ENCODE results near the gene MPC1L.
A peak's percentile ranks its signal among the peaks of the same experiment; 100 is the strongest.
"Not testable (repeated sequence)": the region's sequence is repeated elsewhere in the genome, so short reads cannot be mapped to it uniquely, and the experiment has no call there.

Gene MPC1L

DNA sequence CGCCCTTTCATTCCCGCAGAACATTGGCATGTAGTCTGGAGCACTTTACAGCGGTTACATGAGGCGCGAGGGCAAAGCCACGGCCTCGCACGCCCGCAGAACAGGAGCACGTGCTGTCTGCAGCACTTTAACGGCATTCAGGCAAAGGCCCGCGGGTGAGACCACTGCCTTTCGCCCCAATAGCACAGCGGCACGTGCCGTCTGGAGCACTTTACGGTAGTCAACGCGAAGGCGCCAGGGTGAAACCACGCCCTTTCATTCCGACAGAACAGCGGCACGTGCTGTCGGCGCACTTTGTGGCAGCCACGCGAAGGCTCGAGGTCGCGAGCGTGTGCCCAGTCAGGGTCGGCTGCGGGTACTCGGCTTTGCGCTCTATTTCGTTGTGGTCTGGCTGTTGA, at the start of gene MPC1L:
Gene MPC1L (plus strand): TSS at position 290 of the 398 bp plus-strand sequence. CDS start 138 bp downstream, outside the sequence.
- DNase-seq (ENCODE audit: low read depth, low spot score), result no peak

GRCh38 chrX:40573763-40574162, 49.5 kb upstream of the MPC1L start:
- DNase-seq (ENCODE audit: low read depth, low spot score), result no peak

DNA sequence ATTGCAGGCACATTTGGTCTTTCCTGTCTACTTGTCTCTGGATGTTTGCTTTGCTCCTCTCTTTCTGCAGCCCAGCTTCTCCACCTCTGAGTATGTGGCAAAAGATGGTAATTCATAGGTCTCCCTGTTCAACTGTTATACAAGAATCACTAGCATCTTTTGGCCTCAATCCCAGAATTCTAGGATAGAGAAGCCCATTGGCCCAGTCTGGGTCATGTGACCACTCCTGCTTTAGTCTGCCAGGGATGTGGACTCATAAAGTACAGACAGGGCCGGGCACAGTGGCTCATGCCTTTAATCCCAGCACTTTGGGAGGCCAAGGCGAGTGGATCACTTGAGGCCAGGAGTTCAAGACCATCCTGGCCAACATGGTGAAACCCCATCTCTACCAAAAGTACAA, 47.8 kb upstream of the MPC1L start:
- not testable (repeated sequence) for DNase-seq (ENCODE audit: low read depth, low spot score)

GRCh38 chrX:40576291-40576690, 46.9 kb upstream of the MPC1L start:
- no peak for DNase-seq (ENCODE audit: low read depth, low spot score)

DNA sequence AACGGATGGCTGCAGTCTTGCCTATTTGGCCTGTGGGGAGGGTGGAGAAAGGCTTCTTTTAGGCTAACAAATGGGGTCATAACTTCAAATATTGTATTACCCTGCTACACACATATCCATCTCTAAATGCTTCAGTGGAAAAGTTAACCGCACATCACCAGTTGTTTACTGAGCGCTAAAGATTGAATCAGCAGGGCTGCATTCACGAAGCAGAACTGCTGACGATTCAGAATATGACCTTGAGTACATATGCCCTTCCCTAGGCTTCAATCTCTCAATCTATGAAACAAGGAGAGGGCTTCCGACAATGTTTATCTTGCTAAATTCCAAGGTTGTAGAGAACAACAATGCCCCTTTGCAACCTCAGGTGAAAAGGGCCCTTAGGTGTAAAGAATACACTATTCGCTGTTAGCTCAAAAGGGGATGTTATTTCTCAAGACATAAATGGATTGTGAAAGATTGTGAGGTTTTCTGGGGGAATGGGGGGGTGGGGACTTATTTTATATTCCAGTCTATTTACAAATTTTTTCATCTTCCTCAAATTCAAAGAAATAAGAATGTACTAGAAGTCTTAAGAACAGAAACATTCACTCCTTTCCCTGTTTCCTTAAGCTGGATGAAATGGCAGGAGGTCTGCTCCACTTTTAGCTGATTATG, 45.1 kb upstream of the MPC1L start:
- DNase-seq (ENCODE audit: low read depth, low spot score), result no peak

GRCh38 chrX:40579141-40579540, 44.1 kb upstream of the MPC1L start:
- DNase-seq (ENCODE audit: low read depth, low spot score), result no peak

GRCh38 chrX:40579900-40580536, 43.2 kb upstream of the MPC1L start:
- DNase-seq (ENCODE audit: low read depth, low spot score), result no peak

- peak; percentile 67 for DNase-seq (ENCODE audit: low read depth, low spot score)
These were observed 42.5 kb upstream of the MPC1L start, which contains the start of gene ATP6AP2 for GRCh38 chrX:40580537-40581335. TSS of gene ATP6AP2 (plus strand) at chrX:40580970. CDS start at chrX:40581066, 96 bp downstream.

- no peak for DNase-seq (ENCODE audit: low read depth, low spot score)
These were observed 41.8 kb upstream of the MPC1L start for GRCh38 chrX:40581336-40581920.

DNA sequence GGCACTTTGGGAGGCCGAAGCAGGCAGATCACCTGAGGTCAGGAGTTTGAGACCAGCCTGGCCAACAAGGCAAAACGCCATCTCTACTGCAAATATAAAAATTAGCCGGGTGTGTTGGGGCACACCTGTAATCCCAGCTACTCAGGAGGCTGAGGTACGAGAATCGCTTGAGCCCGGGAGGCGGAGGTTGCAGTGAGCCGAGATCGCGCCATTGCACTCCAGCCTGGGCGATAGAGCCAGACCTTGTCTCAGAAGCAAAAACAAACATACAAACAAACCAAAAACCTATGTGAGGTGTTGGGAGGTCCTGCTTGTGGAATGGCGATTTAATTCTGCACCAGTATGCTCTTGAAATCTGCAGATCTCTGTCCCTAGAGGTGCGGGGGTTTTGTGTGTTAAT, 41.0 kb upstream of the MPC1L start:
- not testable (repeated sequence) for DNase-seq (ENCODE audit: low read depth, low spot score)

GRCh38 chrX:40582811-40583210, 40.4 kb upstream of the MPC1L start:
- no peak for DNase-seq (ENCODE audit: low read depth, low spot score)

DNA sequence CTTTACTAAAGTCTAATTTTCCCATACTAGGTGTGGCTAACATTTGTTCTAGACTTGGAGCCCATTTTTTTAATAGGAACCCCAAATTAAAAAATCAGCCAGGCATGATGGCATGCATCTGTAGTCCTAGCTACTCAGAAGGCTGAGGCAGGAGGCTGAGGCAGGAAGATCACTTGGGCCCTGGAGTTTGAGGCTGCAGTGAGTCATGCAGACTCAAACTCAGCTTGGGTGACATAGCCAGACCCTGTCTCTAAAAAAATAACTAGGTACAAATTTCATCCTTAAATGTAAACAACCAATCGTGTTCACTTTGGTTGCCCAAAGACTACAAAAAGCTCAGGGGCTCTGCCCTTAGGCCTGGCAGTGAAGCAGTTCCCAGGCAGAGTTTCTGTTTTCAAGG, 35.6 kb upstream of the MPC1L start:
- not testable (repeated sequence) for DNase-seq (ENCODE audit: low read depth, low spot score)

GRCh38 chrX:40589616-40590321, 33.5 kb upstream of the MPC1L start:
- DNase-seq (ENCODE audit: low read depth, low spot score), result not testable (repeated sequence)

DNA sequence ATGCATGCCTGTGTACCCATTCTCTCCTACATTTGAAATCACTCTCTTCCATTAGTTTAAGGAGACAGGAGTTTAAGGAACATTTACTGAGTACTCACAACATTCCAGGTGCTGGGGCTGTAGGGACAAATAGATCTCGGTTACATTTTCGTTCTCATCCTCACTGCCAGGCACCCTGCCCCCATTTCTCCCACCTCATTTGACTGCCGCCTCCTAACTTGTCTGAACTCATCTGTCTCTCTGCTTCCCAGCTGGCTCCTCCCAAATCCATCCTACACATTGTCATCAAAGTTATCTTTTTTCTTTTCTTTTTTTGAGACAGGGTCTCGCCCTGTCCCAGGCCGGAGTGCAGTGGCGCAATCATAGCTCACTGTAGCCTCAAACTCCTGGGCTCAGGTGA, 19.8 kb upstream of the MPC1L start:
- DNase-seq (ENCODE audit: low read depth, low spot score), result no peak

DNA sequence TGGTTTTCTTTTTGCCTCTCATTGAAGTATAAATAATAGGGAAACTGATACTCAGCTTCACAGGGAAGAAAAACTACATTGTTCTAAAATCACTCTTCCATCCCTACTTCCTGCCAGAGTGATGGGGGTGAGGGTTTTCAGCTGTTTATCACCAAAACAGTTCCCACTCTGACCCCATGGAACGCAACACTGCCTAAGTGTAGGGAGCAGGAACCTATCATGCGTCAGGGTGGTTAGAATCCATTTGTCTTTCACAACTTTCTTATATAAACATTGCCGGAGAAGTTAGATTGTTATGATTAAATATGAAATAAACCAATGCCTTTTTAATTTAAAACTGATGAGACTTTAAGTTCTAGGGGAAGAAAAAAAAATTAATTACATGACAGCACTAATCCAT, 15.8 kb upstream of the MPC1L start:
- DNase-seq (ENCODE audit: low read depth, low spot score), result no peak

GRCh38 chrX:40612511-40612910, 10.7 kb upstream of the MPC1L start:
- DNase-seq (ENCODE audit: low read depth, low spot score), result no peak

DNA sequence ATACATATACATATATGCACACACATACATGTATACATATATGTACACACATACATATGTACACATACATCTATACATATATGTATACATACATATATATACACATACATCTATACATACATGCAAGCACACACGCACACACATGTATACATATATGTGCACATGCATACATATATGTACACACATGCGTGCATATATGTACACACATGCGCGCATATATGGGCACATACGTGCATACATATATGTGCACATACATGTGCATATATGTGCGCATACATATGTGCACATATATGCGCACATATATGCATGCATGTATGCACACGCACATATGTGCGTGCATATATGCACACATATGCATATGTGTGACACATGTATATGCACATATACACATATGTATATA, 7.3 kb upstream of the MPC1L start:
- no peak for DNase-seq (ENCODE audit: low read depth, low spot score)

GRCh38 chrX:40617566-40617965, 5.7 kb upstream of the MPC1L start:
- DNase-seq (ENCODE audit: low read depth, low spot score), result no peak

- DNase-seq (ENCODE audit: low read depth, low spot score), result no peak
These were observed 619 bp upstream of the MPC1L start for GRCh38 chrX:40622479-40623138.

DNA sequence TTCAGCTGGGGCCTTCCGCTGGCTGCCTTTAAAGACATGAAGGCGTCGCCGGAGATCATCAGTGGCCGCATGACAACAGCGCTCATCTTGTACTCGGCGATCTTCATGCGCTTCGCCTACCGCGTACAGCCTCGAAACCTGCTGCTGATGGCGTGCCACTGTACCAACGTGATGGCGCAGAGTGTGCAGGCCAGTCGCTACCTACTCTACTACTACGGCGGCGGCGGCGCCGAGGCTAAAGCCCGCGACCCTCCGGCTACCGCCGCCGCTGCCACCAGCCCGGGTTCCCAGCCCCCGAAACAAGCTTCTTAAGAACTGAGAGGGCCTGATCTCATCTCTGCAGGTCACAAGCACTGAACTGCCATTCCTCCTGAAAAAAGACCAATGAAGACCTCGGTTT, 437 bp downstream of the MPC1L start:
- DNase-seq (ENCODE audit: low read depth, low spot score), result no peak

DNA sequence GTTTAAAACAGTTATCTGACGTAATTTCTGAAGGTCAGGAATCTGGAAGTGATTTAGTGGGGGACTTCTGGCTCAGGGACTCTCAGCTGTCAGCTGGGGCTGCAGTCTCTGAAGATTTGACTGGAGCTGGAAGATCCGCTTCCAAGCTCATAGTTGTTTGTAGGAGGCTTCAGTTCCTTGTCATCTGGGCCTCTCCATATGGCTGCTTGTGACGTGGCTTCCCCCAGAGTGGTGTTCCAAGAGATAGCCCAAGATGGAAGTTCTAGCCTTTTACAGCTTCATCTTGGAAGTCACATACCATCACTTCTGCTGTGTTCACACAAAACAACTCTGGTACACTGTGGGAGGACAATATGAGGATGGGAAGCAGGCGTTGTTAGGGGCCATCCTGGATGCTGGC, 2.1 kb downstream of the MPC1L start:
- no peak for DNase-seq (ENCODE audit: low read depth, low spot score)

Measured in smooth muscle cell of the brain vasculature (primary cell).